HG02763 (cell line): Measurements from ENCODE around the gene ZNF831.

Experiments used
- ATAC-seq: cut with Tn5 transposase; IDR thresholded peaks from one replicate; pipeline ENCODE4 v1.9.1; 2021; ENCODE audit warnings: mild to moderate bottlenecking, moderate library complexity; ENCODE audit not compliant: unreplicated experiment

ZNF831 gene

GRCh38 chr20:59163631-59164530 lies at the start of gene ZNF831:
Gene ZNF831, plus strand, starts transcription at chr20:59163821. Its CDS starts 27,199 bp downstream, at chr20:59191020.
- no peak for ATAC-seq

- no peak for ATAC-seq
These were observed 46.1 kb upstream of the ZNF831 start for GRCh38 chr20:59117526-59117925.

- no peak for ATAC-seq
These were observed 44.8 kb upstream of the ZNF831 start for GRCh38 chr20:59118855-59119254.

- no peak for ATAC-seq
These were observed 43.1 kb upstream of the ZNF831 start for GRCh38 chr20:59120491-59120890.

GRCh38 chr20:59120919-59121318 lies 42.7 kb upstream of the ZNF831 start:
- ATAC-seq: no peak

GRCh38 chr20:59121714-59122565 lies 41.7 kb upstream of the ZNF831 start:
- no peak for ATAC-seq

- ATAC-seq: no peak
These were observed 41.1 kb upstream of the ZNF831 start for GRCh38 chr20:59122566-59122919.

- ATAC-seq: no peak
These were observed 40.5 kb upstream of the ZNF831 start for GRCh38 chr20:59123011-59123677.

GRCh38 chr20:59123678-59124255 lies 39.9 kb upstream of the ZNF831 start:
- no peak for ATAC-seq

GRCh38 chr20:59124296-59125029 lies 39.2 kb upstream of the ZNF831 start:
- no peak for ATAC-seq

- no peak for ATAC-seq
These were observed 38.3 kb upstream of the ZNF831 start for GRCh38 chr20:59125332-59125731.

GRCh38 chr20:59125836-59126235 lies 37.8 kb upstream of the ZNF831 start:
- no peak for ATAC-seq

- ATAC-seq: no peak
These were observed 35.8 kb upstream of the ZNF831 start for GRCh38 chr20:59127839-59128238.

- ATAC-seq: no peak
These were observed 31.9 kb upstream of the ZNF831 start for GRCh38 chr20:59131551-59132285.

- ATAC-seq: no peak
These were observed 29.4 kb upstream of the ZNF831 start for GRCh38 chr20:59134182-59134581.

GRCh38 chr20:59135093-59135492 lies 28.5 kb upstream of the ZNF831 start:
- no peak for ATAC-seq

- no peak for ATAC-seq
These were observed 27.6 kb upstream of the ZNF831 start for GRCh38 chr20:59136027-59136426.

- no peak for ATAC-seq
These were observed 26.1 kb upstream of the ZNF831 start for GRCh38 chr20:59137532-59137931.

- ATAC-seq: no peak
These were observed 25.4 kb upstream of the ZNF831 start for GRCh38 chr20:59138114-59138748.
